ENCODE results near the gene LCORL.

Gene LCORL

DNA sequence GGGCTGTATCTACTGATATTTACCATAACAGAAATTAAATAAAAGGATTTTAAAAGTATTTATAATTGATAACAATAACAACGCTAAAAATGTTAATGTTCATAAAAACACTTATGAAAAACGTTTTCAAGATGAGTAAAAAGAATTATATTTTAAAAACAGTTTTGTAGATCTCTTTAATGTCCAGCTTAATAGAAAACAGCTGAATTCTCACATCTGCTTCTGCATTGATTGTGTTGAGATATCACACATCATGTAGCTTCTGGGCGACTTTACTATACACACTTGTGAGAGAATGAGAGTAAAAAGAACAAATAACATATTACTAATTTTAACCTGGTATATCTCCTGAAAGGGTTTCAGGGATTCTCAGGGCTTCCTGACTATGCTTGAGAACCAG lies 127.1 kb downstream of the LCORL start:
- 0 out of 2 replicates have a peak, but pooled peaks cover 3% of the 10 kb centered on the region for H3F3A ChIP-seq (ENCODE audit: control insufficient read depth, insufficient read depth)
- H3K27ac ChIP-seq (ENCODE audit: low read depth, low read length), result no peak overlapping the region
- TF ChIP-seq, protein P1, sequence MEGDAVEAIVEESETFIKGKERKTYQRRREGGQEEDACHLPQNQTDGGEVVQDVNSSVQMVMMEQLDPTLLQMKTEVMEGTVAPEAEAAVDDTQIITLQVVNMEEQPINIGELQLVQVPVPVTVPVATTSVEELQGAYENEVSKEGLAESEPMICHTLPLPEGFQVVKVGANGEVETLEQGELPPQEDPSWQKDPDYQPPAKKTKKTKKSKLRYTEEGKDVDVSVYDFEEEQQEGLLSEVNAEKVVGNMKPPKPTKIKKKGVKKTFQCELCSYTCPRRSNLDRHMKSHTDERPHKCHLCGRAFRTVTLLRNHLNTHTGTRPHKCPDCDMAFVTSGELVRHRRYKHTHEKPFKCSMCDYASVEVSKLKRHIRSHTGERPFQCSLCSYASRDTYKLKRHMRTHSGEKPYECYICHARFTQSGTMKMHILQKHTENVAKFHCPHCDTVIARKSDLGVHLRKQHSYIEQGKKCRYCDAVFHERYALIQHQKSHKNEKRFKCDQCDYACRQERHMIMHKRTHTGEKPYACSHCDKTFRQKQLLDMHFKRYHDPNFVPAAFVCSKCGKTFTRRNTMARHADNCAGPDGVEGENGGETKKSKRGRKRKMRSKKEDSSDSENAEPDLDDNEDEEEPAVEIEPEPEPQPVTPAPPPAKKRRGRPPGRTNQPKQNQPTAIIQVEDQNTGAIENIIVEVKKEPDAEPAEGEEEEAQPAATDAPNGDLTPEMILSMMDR (IDR thresholded peaks at IDR 0.05; ENCODE audit: low read depth, low read length, poor library complexity, severe bottlenecking), result no peak
- no peak for TF ChIP-seq EZH2phosphoT487 (IDR thresholded peaks at IDR 0.05; ENCODE audit: borderline replicate concordance, low read length)
- H3K79me2 ChIP-seq (ENCODE audit: control insufficient read depth, low read length), result no peaks in the 10 kb centered on the region
- H3K4me1 ChIP-seq (ENCODE audit: control insufficient read depth, low read length), result no peaks in the 10 kb centered on the region
- no peaks in the 10 kb centered on the region for H4K20me1 ChIP-seq (ENCODE audit: control insufficient read depth, insufficient read depth, low read depth, low read length)
- no peaks in the 10 kb centered on the region for H3K9me3 ChIP-seq (ENCODE audit: control insufficient read depth, insufficient read depth, low read length)
- H3K4me2 ChIP-seq (ENCODE audit: low read length), result no peak overlapping the region
- peaks cover 15% of the 10 kb centered on the region for H3K36me3 ChIP-seq (ENCODE audit: control insufficient read depth, low read length)
- no peak overlapping the region for H3K4me3 ChIP-seq (ENCODE audit: low read length)
- no peaks in the 10 kb centered on the region for H3K27me3 ChIP-seq (ENCODE audit: control insufficient read depth, low read length)
- no peaks in the 10 kb centered on the region for H3K9me2 ChIP-seq (replicated peaks; ENCODE audit: control insufficient read depth, low read length)

DNA sequence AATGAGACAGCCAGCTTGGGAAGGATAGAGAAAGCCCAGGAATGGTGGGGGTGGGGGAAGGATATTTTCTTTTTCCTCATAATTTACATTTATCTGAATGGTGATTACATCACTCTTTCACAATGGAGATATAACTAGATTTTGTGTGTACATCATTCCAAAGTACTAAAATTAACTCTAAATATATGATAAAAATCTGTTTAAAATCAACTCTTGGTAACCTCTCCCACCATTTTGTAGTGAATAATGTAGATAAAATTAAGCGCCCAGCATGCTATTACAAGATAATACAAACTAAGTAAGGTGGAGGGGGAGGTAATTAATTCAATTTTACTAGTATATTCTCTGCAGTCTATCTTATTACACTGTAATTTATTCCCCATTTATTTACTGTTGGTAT lies 131.9 kb downstream of the LCORL start:
- no peak overlapping the region for H3K4me2 ChIP-seq (ENCODE audit: low read length)
- H3K27me3 ChIP-seq (ENCODE audit: control insufficient read depth, low read length), result no peaks in the 10 kb centered on the region
- H3K9me3 ChIP-seq (ENCODE audit: control insufficient read depth, insufficient read depth, low read length), result no peaks in the 10 kb centered on the region
- H3K36me3 ChIP-seq (ENCODE audit: control insufficient read depth, low read length), result no peaks in the 10 kb centered on the region; the same call in 1 of the 2 replicates
- no peaks in the 10 kb centered on the region for H3K9me2 ChIP-seq (replicated peaks; ENCODE audit: control insufficient read depth, low read length)
- 0 out of 2 replicates have a peak, but pooled peaks cover 3% of the 10 kb centered on the region for H3F3A ChIP-seq (ENCODE audit: control insufficient read depth, insufficient read depth)
- no peaks in the 10 kb centered on the region for H3K79me2 ChIP-seq (ENCODE audit: control insufficient read depth, low read length)
- H3K27ac ChIP-seq (ENCODE audit: low read depth, low read length), result no peak overlapping the region
- no peaks in the 10 kb centered on the region for H3K4me1 ChIP-seq (ENCODE audit: control insufficient read depth, low read length)
- H4K20me1 ChIP-seq (ENCODE audit: control insufficient read depth, insufficient read depth, low read depth, low read length), result no peaks in the 10 kb centered on the region
- H3K4me3 ChIP-seq (ENCODE audit: low read length), result no peak overlapping the region
- no peak for TF ChIP-seq EZH2phosphoT487 (IDR thresholded peaks at IDR 0.05; ENCODE audit: borderline replicate concordance, low read length)
- TF ChIP-seq, protein P1 (IDR thresholded peaks at IDR 0.05; ENCODE audit: low read depth, low read length, poor library complexity, severe bottlenecking), result no peak

DNA sequence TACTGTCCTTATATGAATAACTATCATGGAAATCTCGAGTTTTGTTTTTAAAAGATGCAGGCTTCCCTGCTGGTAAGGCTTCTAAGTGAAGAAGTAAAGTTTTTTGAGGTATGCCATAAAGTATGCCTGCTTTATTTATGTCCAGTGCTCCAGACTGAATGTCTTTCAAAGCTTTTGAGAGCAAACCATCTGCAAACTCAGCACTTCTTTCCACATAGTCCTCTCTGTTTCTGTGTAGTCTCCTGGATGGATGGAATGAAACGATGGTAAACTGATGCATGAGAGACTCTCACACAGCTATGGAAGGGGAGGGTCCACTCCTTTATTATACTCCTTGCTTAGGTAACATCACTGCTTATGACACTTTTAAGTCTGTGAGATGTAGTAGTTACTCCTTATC lies 137.0 kb downstream of the LCORL start:
- Histone ChIP-seq H3K9me2 (replicated peaks; ENCODE audit: control insufficient read depth, low read length) (no peaks in the 10 kb centered on the region), H3K4me2 (ENCODE audit: low read length) (no peak overlapping the region), H3K27me3 (ENCODE audit: control insufficient read depth, low read length) (no peaks in the 10 kb centered on the region), H3K9me3 (ENCODE audit: control insufficient read depth, insufficient read depth, low read length) (no peaks in the 10 kb centered on the region), H3K79me2 (ENCODE audit: control insufficient read depth, low read length) (no peaks in the 10 kb centered on the region), H3K36me3 (ENCODE audit: control insufficient read depth, low read length) (peaks cover 17% of the 10 kb centered on the region; the same call in 1 of the 2 replicates), H4K20me1 (ENCODE audit: control insufficient read depth, insufficient read depth, low read depth, low read length) (no peaks in the 10 kb centered on the region), H3K27ac (ENCODE audit: low read depth, low read length) (no peak overlapping the region), H3K4me3 (ENCODE audit: low read length) (no peak overlapping the region), H3K4me1 (ENCODE audit: control insufficient read depth, low read length) (no peaks in the 10 kb centered on the region), H3F3A (ENCODE audit: control insufficient read depth, insufficient read depth) (no peaks in the 10 kb centered on the region)
- TF ChIP-seq, protein P1 (IDR thresholded peaks at IDR 0.05; ENCODE audit: low read depth, low read length, poor library complexity, severe bottlenecking), result no peak
- no peak for TF ChIP-seq EZH2phosphoT487 (IDR thresholded peaks at IDR 0.05; ENCODE audit: borderline replicate concordance, low read length)
